AML-193 (cell line): ENCODE data around the gene PLD5.
"Not testable (repeated sequence)": the region's sequence is repeated elsewhere in the genome, so short reads cannot be mapped to it uniquely, and the experiment has no call there.

Source experiments
- DNase-seq, 2 experiments: peaks; one replicate each; lab custom pipeline; 2025; lab: John Stamatoyannopoulos, UW

Gene PLD5

GRCh38 chr1:242489545-242489944 is 35.0 kb downstream of the PLD5 start:
- no peak for DNase-seq

- no peak for DNase-seq
These were observed 46.6 kb downstream of the PLD5 start for GRCh38 chr1:242477944-242478343.

GRCh38 chr1:242470774-242471173 is 53.7 kb downstream of the PLD5 start:
- DNase-seq = no peak

GRCh38 chr1:242468784-242469183 is 55.7 kb downstream of the PLD5 start:
- DNase-seq = no peak

- DNase-seq = no peak
These were observed 56.8 kb downstream of the PLD5 start for GRCh38 chr1:242467556-242468145.

- DNase-seq = no peak
These were observed 61.6 kb downstream of the PLD5 start for GRCh38 chr1:242462867-242463266.

- DNase-seq = not testable (repeated sequence)
These were observed 64.8 kb downstream of the PLD5 start for GRCh38 chr1:242459740-242460139.

- DNase-seq = no peak
These were observed 67.7 kb downstream of the PLD5 start for GRCh38 chr1:242456726-242457269.

GRCh38 chr1:242455052-242455361 is 69.5 kb downstream of the PLD5 start:
- no peak for DNase-seq

- DNase-seq = peak in 1 of 2 experiments; percentile 13
These were observed 70.0 kb downstream of the PLD5 start for GRCh38 chr1:242454262-242455051.

GRCh38 chr1:242452573-242452972 is 71.9 kb downstream of the PLD5 start:
- no peak for DNase-seq

- no peak for DNase-seq
These were observed 74.8 kb downstream of the PLD5 start for GRCh38 chr1:242449661-242450060.

- no peak for DNase-seq
These were observed 75.4 kb downstream of the PLD5 start for GRCh38 chr1:242448910-242449645.

GRCh38 chr1:242447689-242448088 is 76.8 kb downstream of the PLD5 start:
- no peak for DNase-seq

GRCh38 chr1:242440757-242441156 is 83.7 kb downstream of the PLD5 start:
- DNase-seq = no peak

GRCh38 chr1:242435200-242435599 is 89.3 kb downstream of the PLD5 start:
- no peak for DNase-seq

- DNase-seq = no peak
These were observed 91.9 kb downstream of the PLD5 start for GRCh38 chr1:242432491-242433095.

GRCh38 chr1:242431786-242432185 is 92.7 kb downstream of the PLD5 start:
- DNase-seq = no peak

- DNase-seq = no peak
These were observed 93.5 kb downstream of the PLD5 start for GRCh38 chr1:242430956-242431355.

- DNase-seq = no peak
These were observed 95.9 kb downstream of the PLD5 start for GRCh38 chr1:242428399-242429190.

GRCh38 chr1:242427519-242427918 is 97.0 kb downstream of the PLD5 start:
- no peak for DNase-seq
